Type B pancreatic cell (in vitro differentiated cells): ENCODE measurements around the gene PLA2R1. TPM values are rescaled to one million over a fixed set of nuclear protein-coding genes. Genes with fewer than 3 reads are reported as not detected.

Experiments
- DNase-seq: peaks from one replicate; pipeline ENCODE4 v3.0.0; 2021; ENCODE audit warnings: mixed read lengths; ENCODE audit not compliant: unreplicated experiment; ENCODE audit errors: extremely low spot score
- H3K27ac Mint-ChIP-seq: 2 replicates; pipeline ENCODE4 v1.8.0; 2021; ENCODE audit warnings: mild to moderate bottlenecking, mixed read lengths
- H3K27me3 Mint-ChIP-seq: 2 replicates; pipeline ENCODE4 v1.8.0; 2021; ENCODE audit warnings: mixed read lengths
- H3K36me3 Mint-ChIP-seq: 2 replicates; pipeline ENCODE4 v1.8.0; 2021; ENCODE audit warnings: mixed read lengths
- H3K4me1 Mint-ChIP-seq: one replicate; pipeline ENCODE4 v1.8.0; 2021; ENCODE audit warnings: mixed read lengths; ENCODE audit not compliant: unreplicated experiment
- H3K4me3 Mint-ChIP-seq: 2 replicates; pipeline ENCODE4 v1.8.0; 2021; ENCODE audit warnings: mild to moderate bottlenecking, mixed read lengths
- H3K9me3 Mint-ChIP-seq: 2 replicates; pipeline ENCODE4 v1.8.0; 2021; ENCODE audit warnings: mixed read lengths
- CTCF ChIP-seq: fragments of 200-600 bp; sonication (generic); conservative IDR thresholded peaks from 2 replicates; pipeline ENCODE4 v1.5.0; 2021; ENCODE audit warnings: antibody characterized with exemption, mild to moderate bottlenecking
- total RNA-seq: library from RNA; stranded (reverse); gene quantifications from 2 replicates; pipeline ENCODE4 v1.2.1, GENCODE V29; 2021; ENCODE audit warnings: low replicate concordance

The PLA2R1 gene
- total RNA-seq, 1 donor from 2014 or later, result 3.6 TPM

GRCh38 chr2:160055726-160056108, 6.7 kb downstream of the PLA2R1 start:
- no peak overlapping the region for H3K27ac Mint-ChIP-seq
- H3K4me3 Mint-ChIP-seq, result no peak overlapping the region
- no peak for DNase-seq
- peaks cover 4% of the 10 kb centered on the region for H3K36me3 Mint-ChIP-seq
- peaks cover 9% of the 10 kb centered on the region for H3K27me3 Mint-ChIP-seq
- peaks cover 26% of the 10 kb centered on the region for H3K4me1 Mint-ChIP-seq
- H3K9me3 Mint-ChIP-seq, result no peaks in the 10 kb centered on the region
- no peak for TF ChIP-seq CTCF

GRCh38 chr2:160054984-160055725, 7.3 kb downstream of the PLA2R1 start:
- Mint-ChIP-seq H3K36me3 (peaks cover 4% of the 10 kb centered on the region), H3K27ac (no peak overlapping the region), H3K4me3 (no peak overlapping the region), H3K4me1 (peaks cover 26% of the 10 kb centered on the region), H3K27me3 (peaks cover 3% of the 10 kb centered on the region), H3K9me3 (no peaks in the 10 kb centered on the region)
- DNase-seq, result no peak
- TF ChIP-seq CTCF, result no peak

GRCh38 chr2:160053946-160054345, 8.5 kb downstream of the PLA2R1 start:
- Mint-ChIP-seq H3K4me1 (peaks cover 26% of the 10 kb centered on the region), H3K27me3 (no peaks in the 10 kb centered on the region), H3K27ac (no peak overlapping the region), H3K36me3 (peaks cover 4% of the 10 kb centered on the region), H3K9me3 (no peaks in the 10 kb centered on the region), H3K4me3 (no peak overlapping the region)
- no peak for TF ChIP-seq CTCF
- DNase-seq, result no peak

- no peaks in the 10 kb centered on the region for H3K9me3 Mint-ChIP-seq
- no peak for TF ChIP-seq CTCF
- DNase-seq, result no peak
- H3K27ac Mint-ChIP-seq, result no peak overlapping the region
- no peaks in the 10 kb centered on the region for H3K36me3 Mint-ChIP-seq
- peaks cover 26% of the 10 kb centered on the region for H3K4me1 Mint-ChIP-seq
- H3K27me3 Mint-ChIP-seq, result no peaks in the 10 kb centered on the region
- no peak overlapping the region for H3K4me3 Mint-ChIP-seq
These were observed 9.9 kb downstream of the PLA2R1 start for GRCh38 chr2:160052531-160052930.

- peaks cover 26% of the 10 kb centered on the region for H3K4me1 Mint-ChIP-seq
- H3K36me3 Mint-ChIP-seq, result no peaks in the 10 kb centered on the region
- no peaks in the 10 kb centered on the region for H3K9me3 Mint-ChIP-seq
- H3K27ac Mint-ChIP-seq, result no peak overlapping the region
- no peak for TF ChIP-seq CTCF
- DNase-seq, result no peak
- H3K4me3 Mint-ChIP-seq, result no peak overlapping the region
- H3K27me3 Mint-ChIP-seq, result no peaks in the 10 kb centered on the region
These were observed 11.0 kb downstream of the PLA2R1 start for GRCh38 chr2:160051371-160051800.
